ENCODE results near the gene FOXB2.

The FOXB2 gene

DNA sequence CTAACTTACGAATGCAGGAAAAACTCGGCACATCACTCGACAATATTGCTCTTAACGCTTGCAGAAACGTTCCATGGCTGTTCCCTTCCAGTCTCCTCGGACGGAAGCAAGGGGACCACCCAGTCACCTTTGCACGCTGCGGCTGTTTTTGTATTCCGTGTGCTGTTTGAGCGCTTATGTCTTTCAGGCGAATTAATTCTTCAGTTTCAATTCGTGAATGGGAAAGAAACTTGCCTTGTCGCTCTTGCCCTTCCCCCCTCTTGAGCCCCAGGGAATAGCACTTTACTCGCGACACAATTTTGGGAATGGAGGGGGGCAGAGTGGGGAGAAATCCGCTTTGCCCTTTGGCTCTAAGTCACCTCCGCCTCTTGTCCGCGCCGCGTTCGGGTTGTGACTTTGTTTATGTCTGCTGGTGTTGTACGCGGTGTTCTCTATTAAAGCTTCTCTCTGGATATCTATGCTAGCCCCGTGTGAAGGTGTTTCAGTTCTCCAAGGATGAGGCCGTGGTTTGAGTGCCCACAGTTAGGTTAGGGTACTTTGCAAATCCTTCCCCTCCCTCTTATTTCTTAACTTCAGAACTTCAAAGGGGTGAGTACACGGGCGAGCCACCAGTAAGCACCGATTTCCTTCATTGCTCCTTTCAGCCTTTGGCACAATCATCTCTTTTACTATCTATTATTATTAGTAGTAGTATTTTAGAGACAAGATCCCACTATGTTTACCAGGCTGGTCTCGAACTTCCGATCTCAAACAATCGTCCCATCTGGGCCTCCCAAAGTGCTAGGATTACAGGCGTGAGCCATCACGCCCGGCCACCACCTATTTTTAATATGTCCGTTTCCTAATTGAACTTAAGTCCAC, 2.7 kb downstream of the FOXB2 start:
- DNase-seq (ENCODE audit: low spot score) = no peak
- POLR2A ChIA-PET (ENCODE audit: low non-redundant PET) = no interaction called here
- TF ChIP-seq, protein P1, sequence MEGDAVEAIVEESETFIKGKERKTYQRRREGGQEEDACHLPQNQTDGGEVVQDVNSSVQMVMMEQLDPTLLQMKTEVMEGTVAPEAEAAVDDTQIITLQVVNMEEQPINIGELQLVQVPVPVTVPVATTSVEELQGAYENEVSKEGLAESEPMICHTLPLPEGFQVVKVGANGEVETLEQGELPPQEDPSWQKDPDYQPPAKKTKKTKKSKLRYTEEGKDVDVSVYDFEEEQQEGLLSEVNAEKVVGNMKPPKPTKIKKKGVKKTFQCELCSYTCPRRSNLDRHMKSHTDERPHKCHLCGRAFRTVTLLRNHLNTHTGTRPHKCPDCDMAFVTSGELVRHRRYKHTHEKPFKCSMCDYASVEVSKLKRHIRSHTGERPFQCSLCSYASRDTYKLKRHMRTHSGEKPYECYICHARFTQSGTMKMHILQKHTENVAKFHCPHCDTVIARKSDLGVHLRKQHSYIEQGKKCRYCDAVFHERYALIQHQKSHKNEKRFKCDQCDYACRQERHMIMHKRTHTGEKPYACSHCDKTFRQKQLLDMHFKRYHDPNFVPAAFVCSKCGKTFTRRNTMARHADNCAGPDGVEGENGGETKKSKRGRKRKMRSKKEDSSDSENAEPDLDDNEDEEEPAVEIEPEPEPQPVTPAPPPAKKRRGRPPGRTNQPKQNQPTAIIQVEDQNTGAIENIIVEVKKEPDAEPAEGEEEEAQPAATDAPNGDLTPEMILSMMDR (conservative IDR thresholded peaks at IDR 0.05; ENCODE audit: low read depth) = no peak
- no peak overlapping the region for H3K27ac ChIP-seq
- CTCF ChIA-PET = interaction anchor here (0.5 to 0.7 kb wide), 3 partner anchors 32 to 758 kb away, joined by 3 to 6 read pairs (median 5); no protein-coding TSS in a partner anchor

DNA sequence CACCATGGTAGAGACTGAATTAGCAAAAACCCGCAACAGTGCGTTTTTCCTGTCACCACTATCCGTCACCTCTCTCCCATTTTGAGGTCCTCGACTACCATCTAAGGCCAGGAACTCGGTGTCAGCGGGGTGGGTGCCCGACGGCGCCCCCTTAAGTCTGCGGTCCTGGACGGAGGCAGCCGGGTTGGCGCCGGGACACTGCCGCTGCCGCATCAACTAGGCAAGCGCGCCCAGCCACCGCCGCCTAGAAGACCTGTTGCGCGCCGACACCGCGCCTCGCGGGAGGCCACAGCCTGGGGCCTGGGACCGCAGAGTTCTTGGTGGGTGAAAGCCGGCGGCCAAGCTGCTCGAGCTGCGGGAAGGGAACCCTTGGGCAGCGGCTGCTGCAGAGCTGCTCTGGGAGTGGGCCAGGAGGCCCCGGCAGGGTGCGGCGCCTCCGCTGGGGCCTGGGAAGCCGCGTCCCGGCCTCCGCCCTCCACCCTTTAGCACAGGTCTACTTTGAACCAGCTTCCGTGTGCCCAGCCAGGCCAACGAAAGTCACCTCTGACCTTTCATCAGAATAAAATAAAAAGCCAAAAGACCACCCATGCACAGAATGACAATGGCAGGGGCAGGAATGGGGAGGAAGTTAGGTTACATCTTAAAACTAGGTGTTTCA, 3.5 kb downstream of the FOXB2 start:
- ChIA-PET POLR2A (ENCODE audit: low non-redundant PET) (no interaction called here), CTCF (no interaction called here)
- DNase-seq (ENCODE audit: low spot score) = no peak
- H3K27ac ChIP-seq = no peak overlapping the region
- TF ChIP-seq, protein P1 (conservative IDR thresholded peaks at IDR 0.05; ENCODE audit: low read depth) = no peak

DNA sequence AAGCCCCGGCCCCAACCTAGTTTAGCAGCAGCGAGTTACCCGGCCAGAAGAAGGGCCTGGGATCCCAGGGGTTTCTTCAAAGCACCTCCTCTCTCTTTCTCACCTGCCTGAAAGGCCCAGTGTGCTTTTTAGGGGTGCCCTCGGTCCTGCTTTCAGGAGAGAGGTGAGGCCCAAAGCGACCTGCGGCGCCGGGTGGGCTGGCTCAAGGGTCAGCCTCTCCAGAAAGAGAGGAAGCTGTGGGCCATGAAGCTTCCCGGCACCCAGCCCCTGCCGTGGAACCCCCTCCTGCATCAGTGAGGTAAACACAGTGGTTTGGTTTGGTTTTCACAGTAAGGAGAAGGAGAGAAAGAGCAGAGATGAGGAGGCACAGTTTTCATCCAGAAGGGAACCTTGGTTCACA, 4.3 kb downstream of the FOXB2 start:
- TF ChIP-seq, protein P1 (conservative IDR thresholded peaks at IDR 0.05; ENCODE audit: low read depth) = no peak
- ChIA-PET CTCF (interaction anchor here (0.6 to 0.7 kb wide), 2 partner anchors 122 to 319 kb away, joined by 3 to 4 read pairs; no protein-coding TSS in a partner anchor), POLR2A (ENCODE audit: low non-redundant PET) (no interaction called here)
- no peak for DNase-seq (ENCODE audit: low spot score)
- H3K27ac ChIP-seq = no peak overlapping the region

DNA sequence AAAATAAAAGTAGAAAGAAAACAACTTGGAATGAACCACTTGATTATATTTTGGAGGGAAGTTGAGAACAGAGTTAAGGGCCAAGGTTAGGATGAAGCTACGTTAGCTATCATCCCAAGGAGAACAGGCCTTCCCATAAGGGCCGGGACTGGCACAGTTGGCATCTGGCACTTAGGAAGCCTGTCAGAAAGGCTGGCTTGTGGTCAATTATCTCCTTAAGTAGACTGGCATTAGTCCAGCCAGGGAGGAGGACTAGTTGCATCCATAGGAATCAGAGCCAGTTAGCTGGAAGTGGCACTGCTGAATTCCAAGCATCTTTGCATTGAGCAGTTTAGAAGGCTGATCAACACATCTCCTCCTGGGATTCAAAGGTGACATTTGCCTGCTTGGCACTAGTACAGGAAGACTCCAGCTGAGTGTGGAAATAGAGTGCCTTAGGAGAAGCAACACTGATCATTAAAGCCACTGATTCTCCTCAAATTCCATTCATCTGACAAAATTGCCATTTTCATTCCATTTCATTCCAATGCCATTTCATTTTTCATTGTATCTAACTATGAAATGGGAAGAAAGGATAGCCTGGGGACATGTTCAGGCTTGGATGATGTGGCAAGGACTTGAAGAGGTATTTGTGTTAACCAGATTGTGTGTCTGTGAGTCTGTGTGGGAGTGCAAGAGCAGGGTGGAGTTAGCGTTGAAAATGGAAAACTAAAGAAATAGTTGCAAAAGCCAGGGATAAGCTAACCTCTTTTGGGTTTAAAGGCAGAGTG, 5.5 kb downstream of the FOXB2 start:
- POLR2A ChIA-PET (ENCODE audit: low non-redundant PET) = no interaction called here
- CTCF ChIA-PET = no interaction called here
- H3K27ac ChIP-seq = no peak overlapping the region
- no peak for DNase-seq (ENCODE audit: low spot score)
- TF ChIP-seq, protein P1 (conservative IDR thresholded peaks at IDR 0.05; ENCODE audit: low read depth) = no peak

- CTCF ChIA-PET = interaction anchor here (0.6 kb wide), 1 partner anchor 9 kb away, joined by 3 read pairs; the partner anchor contains the start of gene FOXB2
- POLR2A ChIA-PET (ENCODE audit: low non-redundant PET) = no interaction called here
- DNase-seq (ENCODE audit: low spot score) = no peak
- no peak overlapping the region for H3K27ac ChIP-seq
- TF ChIP-seq, protein P1 (conservative IDR thresholded peaks at IDR 0.05; ENCODE audit: low read depth) = no peak
These were observed 9.0 kb downstream of the FOXB2 start for GRCh38 chr9:77028478-77028877.

DNA sequence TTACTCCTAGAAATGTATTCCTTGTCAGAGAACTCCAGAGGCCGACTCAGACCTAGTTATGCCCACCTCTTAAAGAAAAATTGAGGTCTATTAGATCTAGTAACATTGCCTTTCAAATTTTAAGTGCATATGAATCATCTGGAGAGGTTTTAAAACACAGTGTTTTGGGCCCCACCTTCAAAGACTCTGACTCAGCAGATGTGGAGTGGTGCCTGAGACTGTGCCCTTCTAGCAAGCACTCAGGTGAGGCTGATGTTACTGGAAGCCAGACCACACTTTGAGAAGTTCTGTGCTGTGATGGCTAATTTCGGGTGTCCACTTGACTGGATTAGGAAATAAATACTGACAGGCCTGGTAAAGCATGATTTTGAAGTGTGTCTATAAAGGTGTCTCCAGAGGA, 10.6 kb downstream of the FOXB2 start:
- ChIA-PET CTCF (no interaction called here), POLR2A (ENCODE audit: low non-redundant PET) (no interaction called here)
- no peak for DNase-seq (ENCODE audit: low spot score)
- no peak overlapping the region for H3K27ac ChIP-seq
- TF ChIP-seq, protein P1 (conservative IDR thresholded peaks at IDR 0.05; ENCODE audit: low read depth) = no peak

All from RWPE1 (cell line).